Stimulated activated CD8-positive, alpha-beta memory T cell treated with anti-CD3 and anti-CD28 coated beads, Interleukin-12 subunit alpha, Interleukin-12 subunit beta, amount 100 ng/mL, for 4 hours (primary cell): ENCODE results near the gene PBX3.

ENCODE experiments used
- DNase-seq: peaks from one replicate; pipeline ENCODE4 v3.0.0-alpha.2; 2020; ENCODE audit warnings: low read depth

PBX3 gene

GRCh38 chr9:125867751-125868415, 120.7 kb downstream of the PBX3 start:
- no peak for DNase-seq

GRCh38 chr9:125878164-125878631, 131.0 kb downstream of the PBX3 start:
- no peak for DNase-seq

- DNase-seq, result no peak
These were observed 133.9 kb downstream of the PBX3 start for GRCh38 chr9:125881042-125881441.

GRCh38 chr9:125883565-125884217, 136.5 kb downstream of the PBX3 start:
- DNase-seq, result no peak

GRCh38 chr9:125884218-125884595, 137.0 kb downstream of the PBX3 start:
- no peak for DNase-seq

GRCh38 chr9:125885405-125886034, 138.3 kb downstream of the PBX3 start:
- DNase-seq, result no peak

- no peak for DNase-seq
These were observed 139.2 kb downstream of the PBX3 start for GRCh38 chr9:125886365-125886764.

GRCh38 chr9:125887172-125887571, 140.0 kb downstream of the PBX3 start:
- no peak for DNase-seq

- DNase-seq, result no peak
These were observed 141.0 kb downstream of the PBX3 start for GRCh38 chr9:125888211-125888610.

- no peak for DNase-seq
These were observed 141.9 kb downstream of the PBX3 start for GRCh38 chr9:125889112-125889475.

GRCh38 chr9:125889476-125890419, 142.6 kb downstream of the PBX3 start:
- peak; percentile 33 for DNase-seq

- DNase-seq, result no peak
These were observed 143.7 kb downstream of the PBX3 start for GRCh38 chr9:125890826-125891225.

- no peak for DNase-seq
These were observed 146.1 kb downstream of the PBX3 start for GRCh38 chr9:125893277-125893676.

- DNase-seq, result no peak
These were observed 147.4 kb downstream of the PBX3 start for GRCh38 chr9:125894566-125894965.

- no peak for DNase-seq
These were observed 149.2 kb downstream of the PBX3 start for GRCh38 chr9:125896404-125896803.

GRCh38 chr9:125896964-125897363, 149.8 kb downstream of the PBX3 start:
- no peak for DNase-seq

GRCh38 chr9:125897481-125897880, 150.3 kb downstream of the PBX3 start:
- DNase-seq, result no peak

- no peak for DNase-seq
These were observed 155.0 kb downstream of the PBX3 start for GRCh38 chr9:125902214-125902613.

GRCh38 chr9:125902831-125903512, 155.8 kb downstream of the PBX3 start:
- DNase-seq, result no peak

GRCh38 chr9:125904155-125904851, 157.1 kb downstream of the PBX3 start:
- no peak for DNase-seq

- no peak for DNase-seq
These were observed 159.0 kb downstream of the PBX3 start for GRCh38 chr9:125906144-125906543.
